ENCODE measurements around the gene APOBEC3B.
"Not testable (repeated sequence)": the region's sequence is repeated elsewhere in the genome, so short reads cannot be mapped to it uniquely, and the experiment has no call there.

APOBEC3B gene

GRCh38 chr22:38968801-38969200 lies 13.3 kb upstream of the APOBEC3B start:
- DNase-seq, result no peak

- no peak for DNase-seq
Observed at GRCh38 chr22:38970551-38970950, 11.6 kb upstream of the APOBEC3B start.

DNA sequence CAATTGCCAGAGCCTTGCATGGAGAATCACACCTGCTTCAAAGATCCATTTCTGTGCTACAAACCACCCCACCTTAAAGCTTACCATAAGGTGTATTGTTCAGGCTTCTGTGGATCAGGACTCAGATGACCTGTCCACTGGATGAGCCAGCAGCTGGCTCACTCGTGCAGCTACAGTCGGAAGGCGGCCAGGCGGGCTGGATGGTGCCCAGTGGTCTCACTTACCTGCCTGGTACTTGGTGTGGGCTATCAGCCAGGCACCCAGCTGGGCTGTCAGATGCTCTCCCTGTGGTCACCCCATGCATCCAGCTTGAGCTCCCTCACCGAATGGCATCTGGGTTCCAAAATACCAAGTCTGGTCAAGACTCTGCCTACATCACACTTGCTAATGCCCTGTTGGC lies 10.9 kb upstream of the APOBEC3B start:
- no peak for DNase-seq

DNA sequence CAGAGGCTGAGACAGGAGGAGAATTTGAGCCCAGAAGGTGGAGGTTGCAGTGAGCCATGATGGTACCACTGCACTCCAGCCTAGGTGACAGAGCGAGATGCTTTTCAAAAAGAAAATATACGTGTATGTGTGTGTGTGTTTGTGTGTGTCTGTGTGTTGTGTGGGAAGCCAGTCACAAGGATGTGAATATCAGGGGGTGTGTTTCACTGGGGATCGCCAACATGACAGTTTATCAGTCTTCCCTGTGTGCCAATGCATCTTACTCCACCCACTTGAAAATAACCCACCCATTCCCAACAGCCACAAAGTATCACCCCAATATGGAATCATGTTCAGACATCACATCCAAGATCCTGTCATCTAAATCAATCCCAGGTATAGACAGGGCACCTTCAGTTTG lies 10.4 kb upstream of the APOBEC3B start:
- DNase-seq, result no peak

- no peak for DNase-seq
Observed at GRCh38 chr22:38972558-38972957, 9.6 kb upstream of the APOBEC3B start.

DNA sequence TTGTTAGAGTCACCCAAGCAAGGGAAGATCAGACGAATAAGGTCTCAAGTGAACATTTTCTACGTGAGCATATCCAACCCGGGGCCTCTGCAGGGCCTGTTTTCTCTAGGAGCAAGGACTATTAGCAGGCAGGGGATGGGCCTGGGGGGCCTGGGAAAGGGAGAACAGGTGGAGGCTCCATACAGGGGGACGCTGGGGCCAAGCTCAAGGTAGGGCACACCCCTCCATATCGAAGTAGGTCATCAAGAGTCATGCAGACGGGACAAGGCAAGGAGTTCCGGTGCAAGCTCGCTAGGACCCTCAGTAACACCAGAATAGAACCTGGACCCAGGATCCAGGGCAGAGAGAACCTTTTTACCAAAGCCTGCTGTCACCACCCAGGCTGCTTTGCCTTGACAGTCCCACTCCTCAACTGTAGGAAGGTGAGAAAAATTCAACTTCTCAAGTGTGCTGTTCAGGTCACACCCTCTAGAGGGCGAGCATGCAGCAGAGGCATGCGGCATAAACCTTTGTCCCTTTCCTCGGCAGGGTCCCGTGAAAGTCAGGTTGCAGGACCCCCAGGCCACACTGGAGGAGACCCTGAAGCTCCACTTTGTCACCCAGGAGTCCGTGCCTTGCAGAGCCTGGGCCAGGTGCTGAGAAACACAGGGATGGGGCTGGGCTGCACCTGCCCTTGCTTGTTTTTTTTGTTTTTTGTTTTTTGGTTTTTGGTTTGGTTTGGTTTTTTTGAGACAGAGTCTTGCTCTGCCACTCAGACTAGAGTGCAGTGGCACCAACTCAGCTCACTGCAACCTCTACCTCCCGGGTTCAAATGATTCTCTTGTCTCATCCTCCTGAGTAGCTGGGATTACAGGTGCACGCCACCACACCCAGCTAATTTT lies 8.6 kb upstream of the APOBEC3B start:
- no peak for DNase-seq

- DNase-seq, result no peak
Observed at GRCh38 chr22:38974170-38974825, 7.8 kb upstream of the APOBEC3B start.

GRCh38 chr22:38974826-38975175 lies 7.3 kb upstream of the APOBEC3B start:
- no peak for DNase-seq

- not testable (repeated sequence) for DNase-seq
Observed at GRCh38 chr22:38977289-38977688, 4.9 kb upstream of the APOBEC3B start.

DNA sequence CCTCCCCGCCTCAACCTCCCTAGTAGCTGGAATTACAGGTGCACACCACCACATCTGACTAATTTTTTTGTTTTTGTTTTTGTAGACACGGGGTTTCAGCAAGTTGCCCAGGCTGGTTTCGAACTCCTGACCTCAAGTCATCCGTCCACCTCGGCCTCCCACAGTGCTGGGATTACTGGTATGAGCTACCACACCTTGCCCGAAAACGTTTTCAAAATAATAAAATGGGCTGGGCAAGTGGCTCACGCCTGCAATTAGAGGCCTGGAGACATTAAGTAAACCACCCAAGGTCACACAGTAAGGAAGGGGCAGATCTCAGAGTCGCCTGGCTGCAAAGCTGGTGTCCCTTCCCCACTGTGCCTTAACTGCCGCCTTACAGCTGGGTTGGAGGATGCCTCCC lies 1.6 kb upstream of the APOBEC3B start:
- DNase-seq, result not testable (repeated sequence)

GRCh38 chr22:38981005-38981991 lies 849 bp upstream of the APOBEC3B start:
- no peak for DNase-seq

DNA sequence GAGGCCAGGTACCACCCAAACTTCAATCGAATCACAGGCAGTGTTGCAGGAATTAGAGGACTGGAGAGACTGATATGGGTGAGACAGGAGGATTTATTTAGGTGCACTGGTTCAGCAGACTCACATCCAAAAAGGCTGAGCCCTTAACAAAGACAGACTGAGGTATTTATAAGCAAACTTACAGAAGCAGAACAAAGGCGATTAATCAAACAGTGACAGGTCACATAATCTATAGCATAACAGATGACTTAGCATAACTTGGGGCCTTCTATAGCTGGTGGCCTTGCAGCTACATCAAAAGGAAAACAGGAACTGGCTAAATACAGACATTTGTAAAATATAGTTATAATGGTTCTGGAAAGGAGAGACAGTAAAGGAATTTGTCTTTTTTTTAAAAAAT lies 2.1 kb downstream of the APOBEC3B start:
- DNase-seq, result no peak

DNA sequence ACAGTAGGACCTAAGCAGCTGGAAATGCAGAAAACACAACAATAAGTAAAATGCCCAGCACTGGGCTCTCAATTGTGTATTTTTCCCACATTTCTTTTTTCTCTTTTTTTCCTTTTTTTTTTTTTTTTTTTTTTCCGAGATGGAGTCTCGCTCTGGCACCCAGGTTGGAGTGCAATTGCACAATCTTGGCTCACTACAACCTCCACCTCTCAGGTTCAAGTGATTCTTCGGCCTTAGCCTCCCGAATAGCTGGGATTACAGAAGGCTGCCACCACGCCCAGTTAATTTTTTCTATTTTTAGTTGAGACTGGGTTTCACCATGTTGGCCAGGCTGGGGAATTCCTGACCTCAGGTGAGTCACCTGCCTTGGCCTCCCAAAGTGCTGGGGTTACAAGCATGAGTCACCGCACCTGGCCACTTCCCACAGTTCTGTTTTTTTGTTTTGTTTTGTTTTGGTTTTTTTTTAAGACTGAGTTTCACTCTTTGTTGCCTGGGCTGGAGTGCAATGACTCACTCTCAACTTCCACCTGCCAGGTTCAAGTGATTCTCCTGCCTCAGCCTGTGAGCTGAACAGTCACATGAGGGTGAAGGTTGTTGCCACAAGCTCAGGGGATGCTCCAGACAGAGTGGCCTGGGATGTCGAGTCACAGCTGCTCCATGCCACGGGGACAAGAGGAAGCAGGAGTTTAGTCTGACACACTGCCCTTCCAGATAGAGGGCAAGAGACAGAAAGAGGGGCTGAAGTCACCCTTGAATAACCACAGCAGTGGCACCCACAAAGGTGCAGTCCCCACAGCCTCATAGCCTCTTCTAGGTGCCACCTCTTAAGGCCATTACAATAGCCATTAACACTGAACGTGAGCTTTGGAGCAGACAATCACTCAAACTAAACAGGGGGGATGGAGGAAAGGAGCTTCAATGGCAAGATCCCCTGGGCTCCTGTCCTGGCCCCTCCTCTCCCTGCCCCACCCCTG lies 2.9 kb downstream of the APOBEC3B start:
- DNase-seq, result not testable (repeated sequence)

DNA sequence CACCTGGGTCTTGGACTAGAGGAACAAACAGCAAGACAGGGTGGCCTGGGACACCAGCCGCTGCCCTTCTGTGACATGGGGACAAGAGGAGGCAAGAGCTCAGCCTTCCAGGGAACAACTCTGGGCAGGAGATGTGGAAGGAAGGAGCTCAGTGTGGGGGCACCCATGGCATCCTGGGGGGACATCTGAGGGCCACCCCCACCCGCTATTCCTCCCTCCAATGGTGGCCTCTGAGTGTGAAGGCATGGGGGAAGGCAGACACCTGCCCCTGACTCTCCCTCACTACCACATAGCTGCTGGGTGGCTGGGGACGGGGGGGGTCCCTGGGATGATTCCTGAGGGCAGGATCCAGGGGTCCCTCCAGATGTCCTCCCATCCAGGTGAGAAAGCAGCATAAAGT lies 4.5 kb downstream of the APOBEC3B start:
- DNase-seq, result no peak

- DNase-seq, result no peak
Observed at GRCh38 chr22:38987171-38987895, 5.2 kb downstream of the APOBEC3B start.

- no peak for DNase-seq
Observed at GRCh38 chr22:38989466-38989865, 7.3 kb downstream of the APOBEC3B start.

DNA sequence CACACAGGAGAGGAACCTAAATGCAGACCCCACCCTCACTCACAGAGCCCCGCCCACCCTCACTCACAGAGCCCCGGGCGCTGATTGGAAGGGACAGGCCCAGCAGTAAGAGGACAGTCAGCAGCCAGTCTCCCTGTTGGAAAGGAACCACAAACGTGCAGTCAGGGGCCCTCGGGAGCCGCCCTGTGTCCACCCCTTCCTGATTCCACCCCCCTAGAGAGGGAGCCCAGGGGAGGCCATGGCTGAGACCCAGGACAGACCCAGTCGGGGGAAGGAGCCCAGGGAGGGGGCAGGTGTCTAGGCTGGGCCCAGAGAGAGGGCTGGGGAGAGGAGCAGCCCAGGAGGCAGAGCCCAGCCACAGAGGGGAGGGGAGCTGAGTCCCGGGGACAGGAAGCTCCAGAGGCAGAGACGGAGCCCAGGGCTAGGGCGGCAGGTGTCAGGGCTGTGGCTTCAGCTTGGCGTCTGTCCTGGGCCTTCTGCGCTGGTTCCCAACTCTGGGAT lies 10.8 kb downstream of the APOBEC3B start:
- peak in 1 of 2 experiments; percentile 15 for DNase-seq

DNA sequence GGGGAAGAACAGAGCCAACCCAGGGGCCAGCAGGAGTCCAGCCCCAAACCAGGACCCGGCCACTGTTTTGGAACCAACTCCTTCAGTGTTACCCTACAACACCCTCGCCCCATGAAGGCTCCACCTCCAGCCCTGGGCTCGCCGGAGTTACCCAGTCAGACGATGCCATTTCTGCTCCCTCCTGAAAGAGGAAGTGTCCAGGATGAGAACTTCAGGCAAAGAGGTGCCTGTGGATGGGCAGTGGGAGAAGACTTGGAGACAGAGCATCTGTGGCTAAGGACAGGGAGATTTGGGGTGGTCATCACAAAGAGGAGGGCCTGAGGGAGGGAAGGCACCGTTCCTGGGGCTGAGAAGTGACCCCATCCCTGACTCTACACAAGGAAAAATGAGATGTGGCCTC lies 14.0 kb downstream of the APOBEC3B start:
- DNase-seq, result no peak

GRCh38 chr22:38997518-38997917 lies 15.4 kb downstream of the APOBEC3B start:
- DNase-seq, result no peak

DNA sequence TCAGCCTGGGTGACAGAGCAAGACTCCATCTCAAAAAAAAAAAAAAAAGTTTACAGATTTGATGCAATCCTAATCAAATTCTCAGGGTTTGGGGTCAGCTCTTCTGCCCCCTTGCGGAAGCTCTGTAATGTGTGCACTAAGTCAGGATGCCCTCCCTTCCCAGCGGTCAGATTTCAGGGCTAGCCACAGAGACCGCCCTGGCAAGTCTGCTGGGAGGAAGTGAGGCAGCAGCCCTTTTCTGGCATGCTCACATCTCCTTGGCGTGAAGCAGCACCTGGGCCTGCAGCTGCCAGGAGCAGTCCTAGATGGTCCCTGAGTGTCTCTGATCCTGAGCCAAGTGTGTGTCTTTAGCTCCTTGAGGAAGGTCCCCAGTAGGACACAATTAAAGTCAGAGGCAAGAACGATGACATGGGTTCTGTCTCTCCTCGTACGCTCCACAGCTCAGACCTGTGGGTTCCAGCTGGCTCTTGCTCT lies 21.1 kb downstream of the APOBEC3B start:
- peak; percentile 15 to 67 for DNase-seq

DNA sequence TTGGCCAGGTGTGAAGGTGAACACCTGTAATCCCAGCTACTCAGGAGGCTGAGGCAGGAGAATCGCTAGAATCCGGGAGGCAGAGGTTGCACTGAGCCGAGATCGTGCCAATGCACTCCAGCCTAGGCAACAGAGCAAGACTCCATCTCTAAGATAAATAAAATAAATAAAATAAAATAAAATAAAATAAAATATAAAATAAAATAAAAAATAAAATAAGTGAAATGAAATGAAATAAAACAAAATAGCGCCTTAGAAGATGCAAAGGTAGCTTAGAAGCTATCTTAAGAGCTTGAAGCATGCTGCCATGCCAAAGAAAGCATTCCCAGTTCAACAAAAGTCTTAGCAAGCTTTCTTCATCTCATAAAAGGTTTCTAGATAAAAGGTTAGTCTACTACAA lies 25.0 kb downstream of the APOBEC3B start:
- no peak for DNase-seq

All from NCI-H526 (cell line).